Head of caudate nucleus (tissue), 42 donors: ENCODE data around the gene SLC25A29.
"Not testable (repeated sequence)": the region's sequence is repeated elsewhere in the genome, so short reads cannot be mapped to it uniquely, and the experiment has no call there.

Experiments
- DNase-seq, 42 donors: peaks; one replicate each; pipeline versions ENCODE4 v3.0.0 to v3.0.0-alpha.2; 2020 to 2021; ENCODE audit warnings: mixed read lengths in 7 of 42
- intact Hi-C: fragments of 100-400 bp; cut with DNase I; formaldehyde crosslinking; loops from one replicate; pipeline ENCODE4 v1.15.0; 2022

SLC25A29 gene

DNA sequence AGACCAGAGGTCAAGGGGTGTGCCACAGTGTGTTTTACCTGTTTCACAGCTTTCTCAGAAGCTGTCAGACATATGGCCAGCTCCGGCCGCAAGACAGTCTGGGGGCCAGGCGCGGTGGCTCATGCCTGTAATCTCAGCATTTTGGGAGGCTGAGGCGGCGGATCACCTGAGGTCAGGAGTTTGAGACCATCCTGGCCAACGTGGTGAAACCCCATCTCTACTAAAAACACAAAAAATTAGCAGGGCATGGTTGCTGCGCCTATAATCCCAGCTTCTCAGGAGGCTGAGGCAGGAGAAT, 18.3 kb downstream of the SLC25A29 start:
- intact Hi-C loops: loop anchor here (5.0 kb wide), 1 partner anchor 46 kb away; no protein-coding TSS in a partner anchor
- DNase-seq: peak in 2 of 42 donors; percentile 31 to 36

DNA sequence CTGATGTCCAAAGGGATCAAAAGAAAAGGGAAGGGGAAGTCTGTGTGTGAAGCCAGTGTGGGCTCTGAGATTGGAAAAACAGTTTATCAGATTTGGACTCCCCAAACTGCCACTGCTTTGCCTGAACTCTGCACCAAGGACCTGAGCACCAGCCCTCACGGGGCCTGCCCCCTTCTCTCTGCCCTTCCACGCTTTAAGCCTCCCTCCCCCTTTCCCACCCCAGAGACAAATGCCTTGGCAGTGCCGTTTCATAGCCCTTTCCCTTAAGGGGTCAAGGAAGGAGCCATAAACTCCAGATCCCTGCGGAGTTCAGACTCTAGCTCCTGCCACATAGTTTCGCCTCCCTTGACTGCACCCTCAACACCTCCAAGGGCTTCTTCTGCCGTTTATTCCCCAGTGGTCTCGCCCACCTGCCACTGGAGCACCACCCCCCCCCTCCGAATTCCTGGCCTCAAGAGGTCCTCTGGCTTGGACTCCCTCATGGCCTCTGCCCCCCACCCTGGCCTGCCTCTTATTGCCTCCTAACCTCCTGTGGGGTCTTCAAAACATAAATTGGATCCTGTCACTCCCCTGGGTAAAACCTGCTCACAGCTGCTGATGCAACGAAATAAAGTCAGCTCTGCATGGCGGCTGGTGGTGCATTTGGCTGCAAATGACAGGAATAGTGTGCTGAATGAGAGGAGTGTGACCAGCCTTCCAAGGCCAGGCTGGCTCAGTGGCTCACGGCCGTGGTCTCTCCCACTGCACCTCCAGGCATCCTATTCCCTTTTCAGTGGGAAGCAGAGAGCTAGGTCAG, 18.8 kb downstream of the SLC25A29 start:
- intact Hi-C loops: loop anchor here (5.0 kb wide), 1 partner anchor 45 kb away; no protein-coding TSS in a partner anchor

DNA sequence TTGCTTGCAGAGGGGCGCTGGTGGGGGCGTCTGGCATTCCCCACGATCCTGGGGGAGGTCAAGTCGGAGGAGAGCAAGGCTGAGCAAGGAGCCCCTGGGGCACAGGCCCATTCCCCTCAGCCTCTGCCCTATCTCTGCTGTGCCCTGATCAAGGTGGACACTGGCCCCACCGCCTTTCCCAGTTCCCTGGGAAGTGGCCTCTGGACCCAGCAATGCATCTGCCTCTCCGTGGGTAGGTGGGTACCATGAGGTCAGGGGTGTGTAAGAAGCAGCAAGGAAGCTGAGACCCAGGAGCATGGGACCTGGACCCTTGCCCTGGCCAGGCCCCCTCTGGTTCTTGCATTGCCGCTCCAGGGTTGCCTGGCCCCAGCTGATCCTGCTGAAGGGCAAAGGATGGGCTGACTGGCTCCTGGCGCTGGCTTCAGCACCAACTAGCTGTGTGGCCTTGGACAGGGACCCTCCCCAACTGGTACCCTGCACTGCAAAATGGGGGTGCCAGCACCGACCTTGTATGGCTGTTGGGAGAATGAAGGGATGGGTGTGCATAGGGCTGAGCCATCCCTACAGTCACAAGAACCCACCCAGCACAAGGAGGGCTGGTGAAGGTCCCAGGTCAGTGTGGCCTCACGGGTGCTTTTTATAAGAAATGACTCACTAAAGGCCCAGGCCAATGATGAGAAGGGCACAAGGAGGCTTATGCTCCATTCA, 19.6 kb downstream of the SLC25A29 start:
- intact Hi-C loops: loop anchor here (5.0 kb wide), 1 partner anchor 44 kb away; no protein-coding TSS in a partner anchor
- DNase-seq: peak in 4 of 42 donors; percentile 12 to 27 (median 23)

More for the DNA sequence above, 18.8 kb downstream of the SLC25A29 start:
- DNase-seq: peak in 4 of 42 donors; percentile 0 to 17 (median 12)

DNA sequence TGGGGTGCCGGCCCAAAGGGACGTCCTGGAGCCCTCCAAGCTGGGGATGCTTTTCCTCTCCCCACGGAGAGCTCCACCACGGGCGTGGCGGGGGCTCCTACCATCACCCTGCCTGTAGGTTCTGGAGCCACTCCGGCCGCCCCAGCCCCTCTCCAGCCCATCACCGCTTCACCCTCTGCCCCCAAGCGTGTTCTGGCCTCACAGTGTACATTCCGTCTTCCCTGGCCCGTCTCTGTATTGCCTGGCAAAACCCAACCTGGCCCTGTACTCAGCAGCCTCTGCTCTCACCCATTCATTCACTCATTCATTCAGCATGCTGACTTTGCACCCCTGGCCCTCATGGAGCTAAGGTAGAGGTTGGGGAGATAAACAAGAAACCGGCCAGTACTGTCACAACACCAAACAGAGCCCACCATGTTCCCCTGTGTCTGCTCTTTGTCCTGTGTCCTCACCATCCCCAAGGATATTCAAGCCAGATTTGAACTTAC, 20.3 kb downstream of the SLC25A29 start:
- intact Hi-C loops: loop anchor here (5.0 kb wide), 1 partner anchor 44 kb away; no protein-coding TSS in a partner anchor
- peak in 1 of 42 donors; percentile 48 for DNase-seq

DNA sequence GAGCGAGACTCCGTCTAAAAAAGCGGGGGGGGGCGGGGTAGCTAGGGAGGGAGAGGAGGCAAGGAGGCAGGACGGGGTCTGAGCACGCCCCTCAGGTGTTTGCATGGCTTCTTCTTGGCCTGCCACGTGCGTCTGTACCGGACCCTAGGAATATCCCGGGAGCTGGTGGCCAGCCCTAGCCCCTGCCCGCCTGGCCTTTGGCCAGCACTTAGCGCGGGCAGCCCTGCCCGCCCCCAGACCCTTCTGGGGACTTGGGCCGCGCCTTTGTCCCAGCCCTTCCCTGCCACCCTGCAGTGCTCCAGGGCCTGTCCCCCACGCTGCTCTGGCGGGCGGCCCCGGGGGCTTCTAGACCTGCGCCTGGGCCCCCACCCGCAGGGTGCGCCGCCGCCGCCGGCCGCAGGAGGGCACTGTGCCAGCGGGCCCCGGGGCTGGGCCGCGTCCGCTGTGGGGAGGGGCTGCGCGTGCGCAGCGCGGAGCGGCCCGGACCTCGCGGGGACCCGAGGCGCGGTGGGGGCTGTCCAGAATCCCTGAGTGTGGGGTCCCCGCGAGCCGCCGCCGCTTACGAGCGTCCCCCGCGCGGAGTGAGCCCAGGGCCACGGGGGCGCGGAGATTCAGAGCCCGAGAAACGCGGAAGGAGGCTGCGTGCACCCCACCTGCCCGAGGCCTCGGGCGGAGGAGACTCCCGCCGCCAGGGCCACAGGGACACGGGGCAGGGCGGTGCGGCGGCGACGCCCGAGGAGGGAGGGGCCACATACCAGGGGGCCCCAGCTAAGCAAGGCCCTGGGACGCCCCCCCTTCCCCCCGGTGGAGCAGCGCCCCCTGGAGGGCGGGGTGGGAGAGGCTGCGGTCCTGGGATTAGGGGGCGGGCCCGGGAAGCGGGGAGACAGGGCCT, 21.0 kb downstream of the SLC25A29 start:
- peak in 39 of 42 donors; percentile 39 to 86 (median 69) for DNase-seq
- intact Hi-C loops: loop anchor here (5.0 kb wide), 1 partner anchor 43 kb away; no protein-coding TSS in a partner anchor

DNA sequence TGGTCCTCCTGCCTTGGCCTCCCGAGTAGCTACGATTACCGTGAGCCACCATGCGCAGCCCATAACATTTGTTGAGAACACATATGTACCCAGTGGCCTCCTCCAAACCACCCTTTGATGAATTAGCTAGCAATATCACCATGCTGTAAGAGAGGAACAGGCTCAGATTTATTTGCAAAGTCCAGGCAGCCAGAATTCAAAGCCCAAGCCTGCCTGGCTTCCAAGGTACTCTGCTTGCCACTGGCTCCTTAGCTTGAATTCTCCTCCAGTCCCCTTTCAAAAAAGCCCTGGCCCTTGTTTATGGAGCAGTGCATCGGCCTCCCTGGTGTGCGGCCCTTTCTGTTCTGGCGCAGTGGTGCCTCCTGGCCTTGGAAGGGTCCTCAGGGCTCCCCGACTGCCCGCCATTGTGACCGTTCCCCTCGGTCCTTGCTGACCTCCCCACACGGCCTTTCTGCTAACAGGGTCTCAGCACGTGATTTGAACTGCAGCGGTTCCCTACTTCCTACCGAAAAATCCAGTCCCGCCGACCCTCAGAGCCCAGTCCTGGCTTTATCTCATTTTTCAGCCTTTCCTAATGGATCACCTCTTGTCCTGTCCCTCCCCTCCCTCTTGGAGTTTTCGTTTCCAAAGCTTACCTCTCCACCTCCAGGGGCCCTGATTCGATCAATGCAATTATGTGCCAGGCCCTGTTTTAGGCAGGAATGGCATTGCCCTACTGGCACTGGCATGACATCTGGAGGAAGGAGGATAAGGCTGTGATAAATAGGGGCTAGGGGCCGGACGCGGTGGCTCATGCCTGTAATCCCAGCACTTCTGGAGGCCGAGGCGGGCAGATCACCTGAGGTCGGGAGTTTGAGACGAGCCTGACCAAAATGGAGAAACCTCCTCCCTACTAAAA, 22.0 kb downstream of the SLC25A29 start:
- intact Hi-C loops: no loop called here
- DNase-seq: peak in 1 of 42 donors; percentile 31

DNA sequence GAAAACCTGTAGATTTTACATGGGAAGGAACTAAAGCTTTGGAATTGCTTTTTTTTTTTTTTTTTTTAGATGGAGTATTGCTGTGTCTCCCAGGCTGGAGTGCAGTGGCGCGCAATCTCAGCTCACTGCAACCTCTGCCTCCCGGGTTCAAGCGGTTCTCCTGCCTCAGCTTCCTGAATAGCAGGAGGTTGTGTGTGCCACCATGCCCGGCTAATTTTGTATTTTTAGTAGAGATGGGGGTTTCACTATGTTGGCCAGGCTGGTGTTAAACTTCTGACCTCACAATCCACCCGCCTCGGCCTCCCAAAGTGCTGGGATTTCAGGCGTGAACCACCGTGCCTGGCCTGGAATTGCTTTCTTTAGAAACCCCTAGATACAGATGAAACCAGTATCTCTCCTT, 22.8 kb downstream of the SLC25A29 start:
- intact Hi-C loops, DNase-seq: not testable (repeated sequence)

DNA sequence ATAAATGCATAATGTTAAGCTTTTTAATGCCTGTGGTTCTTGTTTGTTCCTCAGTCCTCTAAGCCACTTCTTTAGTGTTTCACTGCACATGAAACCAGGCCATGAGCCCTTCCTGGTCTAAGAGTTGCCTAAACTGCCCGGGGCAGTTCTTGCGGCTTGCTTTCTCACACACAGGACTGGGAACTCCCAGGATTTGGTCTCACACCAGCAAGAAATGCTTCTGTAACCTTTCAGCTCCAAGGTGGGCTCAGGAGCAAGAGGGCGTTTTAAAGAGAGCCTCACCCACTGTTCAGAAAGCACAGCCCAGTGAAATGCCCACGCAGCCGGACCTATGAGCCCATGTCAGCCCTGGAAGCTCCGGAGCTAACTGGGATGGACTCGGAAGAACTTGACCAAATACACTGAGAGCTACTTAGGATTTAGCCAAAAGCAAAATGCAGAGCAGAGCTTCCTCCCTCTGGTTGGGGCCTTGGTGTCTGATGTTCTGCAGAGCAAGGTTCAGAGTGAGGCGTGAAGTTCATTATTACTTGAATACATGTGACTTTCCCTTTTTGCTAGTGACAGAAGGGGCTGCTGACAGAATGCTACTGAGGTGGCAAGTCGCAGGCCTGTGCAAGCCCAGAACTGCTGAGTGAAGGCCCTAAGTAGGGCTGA, 23.4 kb downstream of the SLC25A29 start:
- intact Hi-C loops: no loop called here

DNA sequence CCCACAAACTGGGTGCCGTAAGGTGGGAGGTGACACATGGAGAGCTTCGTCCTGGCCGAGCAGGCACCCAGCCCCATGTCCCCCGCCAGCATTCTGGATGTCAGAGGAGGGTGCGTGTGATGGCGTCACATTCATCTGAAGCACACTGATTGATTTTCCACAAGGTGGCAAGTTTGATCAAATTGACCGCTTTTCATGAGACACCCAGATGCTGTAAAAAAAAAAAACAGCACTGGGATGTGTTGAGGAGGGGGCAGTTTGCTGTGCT, 24.2 kb downstream of the SLC25A29 start:
- intact Hi-C loops: no loop called here
- no peak for DNase-seq

More for the DNA sequence above, 23.4 kb downstream of the SLC25A29 start:
- DNase-seq: no peak

DNA sequence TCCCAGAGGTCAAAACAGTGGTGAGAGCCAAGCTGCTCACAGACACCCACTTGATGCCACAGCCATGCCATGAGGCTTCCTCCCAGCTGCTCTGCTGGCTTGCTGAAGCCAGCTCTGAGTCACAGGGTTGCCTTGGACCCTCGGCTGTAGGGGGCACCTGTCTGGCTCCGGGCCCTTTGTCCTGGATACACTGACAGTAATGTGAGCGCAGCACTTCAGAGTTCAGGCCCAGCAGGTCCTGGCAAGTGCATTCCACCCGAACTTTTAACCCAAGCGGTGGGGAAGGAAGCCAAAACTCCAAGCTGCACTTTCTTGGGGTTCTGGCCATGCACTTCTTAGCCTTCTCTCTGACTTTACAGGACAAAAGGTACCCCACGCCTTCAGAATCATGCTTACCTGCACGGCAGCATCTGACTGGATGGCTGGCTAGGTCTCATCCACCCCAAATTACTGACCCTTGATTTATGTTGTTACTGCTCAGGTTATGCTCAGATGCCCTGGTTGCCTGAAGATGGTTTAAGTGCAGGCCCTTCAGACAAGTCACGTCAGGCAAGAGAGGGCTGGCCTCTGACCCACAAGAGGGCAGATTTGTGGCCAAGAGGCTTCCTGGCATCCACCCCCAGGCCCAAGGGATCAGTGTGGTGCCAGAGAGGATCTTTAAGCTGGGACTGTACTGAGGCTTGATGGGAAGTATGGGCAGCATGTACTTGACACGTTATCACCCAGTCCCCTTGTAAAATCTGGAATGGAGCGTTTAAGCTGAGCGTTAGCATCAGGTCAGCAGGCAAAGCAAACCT, 24.8 kb downstream of the SLC25A29 start:
- DNase-seq: no peak
- intact Hi-C loops: no loop called here

DNA sequence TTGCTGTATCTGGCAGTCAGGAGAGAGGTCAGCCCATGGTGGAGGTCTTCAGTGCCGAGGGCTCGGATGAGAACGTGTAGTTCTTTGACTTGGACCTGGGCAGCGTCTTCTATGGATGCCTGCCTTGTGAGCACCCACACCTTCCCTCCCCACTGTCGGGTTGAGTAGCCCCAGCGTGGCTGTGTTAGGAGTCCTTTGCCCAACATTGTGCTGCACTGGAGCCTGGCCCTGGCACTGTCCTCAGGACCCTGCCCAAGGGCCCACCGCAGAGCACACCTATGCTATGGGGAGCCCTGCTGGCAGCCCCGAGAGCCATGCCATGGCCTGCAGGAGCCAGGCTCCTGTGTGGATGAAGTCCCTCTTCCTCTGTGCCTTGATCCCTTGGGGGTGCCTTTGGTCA, 26.7 kb downstream of the SLC25A29 start:
- intact Hi-C loops: no loop called here
- no peak for DNase-seq

DNA sequence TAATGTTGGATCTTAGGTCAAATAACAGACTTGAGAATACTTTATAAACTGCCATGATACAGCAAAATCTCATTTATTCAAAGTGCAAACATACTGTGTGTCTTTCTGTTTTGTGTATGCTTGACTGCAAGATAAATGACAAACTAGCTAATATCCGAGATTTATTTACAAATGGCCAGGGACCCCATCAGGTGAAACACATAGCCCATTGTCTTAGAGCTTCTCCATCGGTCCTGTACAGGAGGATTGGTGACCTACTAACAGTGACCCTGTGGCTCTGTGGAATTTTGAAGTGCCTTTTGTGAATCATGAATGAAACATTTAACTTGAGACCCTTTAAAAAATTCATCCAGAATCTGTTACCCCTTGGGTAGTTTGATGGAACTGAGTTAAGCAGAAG, 27.1 kb downstream of the SLC25A29 start:
- intact Hi-C loops: no loop called here
- no peak for DNase-seq

DNA sequence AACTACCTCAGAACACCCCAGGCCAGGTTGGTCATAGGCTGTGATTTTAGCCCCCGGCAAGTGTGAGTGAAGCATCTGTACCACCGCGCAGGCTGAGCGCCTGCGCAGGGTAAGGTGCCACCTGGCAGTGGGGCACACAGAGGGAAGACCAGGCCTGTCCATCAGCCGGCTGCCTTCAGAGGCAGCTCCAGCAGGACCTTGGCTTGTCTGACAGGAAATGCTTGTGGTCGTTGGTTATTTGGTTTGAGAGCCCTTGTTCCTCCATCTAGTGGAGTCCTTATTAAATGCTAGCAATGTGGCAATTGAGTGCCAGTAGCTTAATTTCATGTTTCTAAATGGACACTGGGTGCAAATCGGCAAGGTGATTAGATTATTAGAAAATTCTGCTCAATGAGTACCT, 27.5 kb downstream of the SLC25A29 start:
- no peak for DNase-seq
- intact Hi-C loops: no loop called here

DNA sequence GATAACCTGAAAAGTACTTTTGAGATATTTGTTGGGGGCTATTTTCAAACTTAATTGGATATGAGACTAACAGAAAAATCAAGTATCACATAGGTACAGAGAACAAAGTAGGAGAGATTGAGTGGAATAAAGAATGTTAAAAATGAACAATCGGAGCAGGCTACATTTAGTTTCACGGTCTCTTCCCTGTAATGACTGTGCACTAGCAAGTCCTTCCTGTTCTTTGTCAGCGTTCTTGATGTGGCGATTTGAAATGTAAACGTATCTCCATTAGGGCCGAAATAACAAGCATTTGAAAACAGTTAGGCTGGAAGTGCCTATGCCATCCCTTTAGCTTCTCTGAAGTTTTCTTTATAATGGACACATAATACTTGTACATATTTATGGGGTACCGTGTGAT, 31.0 kb downstream of the SLC25A29 start:
- intact Hi-C loops: no loop called here
- DNase-seq: no peak

DNA sequence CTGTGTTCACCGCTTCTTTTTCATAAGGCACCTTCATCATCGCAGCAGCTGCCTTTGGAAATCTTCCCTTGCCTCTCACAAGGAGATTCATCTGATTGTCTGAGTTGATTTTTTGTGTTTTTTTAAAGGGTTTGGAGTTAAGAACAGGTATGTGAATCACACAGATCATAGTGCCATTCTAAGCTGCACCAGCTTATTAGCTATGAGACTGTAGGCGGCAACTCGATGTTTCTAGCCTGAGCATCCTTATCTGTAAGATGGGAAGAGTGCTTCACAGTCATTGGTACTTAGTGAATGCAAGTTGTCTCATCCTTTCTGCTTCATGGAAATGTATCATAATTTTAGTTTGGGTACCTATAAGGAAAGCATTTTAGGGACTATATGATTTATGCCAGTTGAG, 32.0 kb downstream of the SLC25A29 start:
- intact Hi-C loops: no loop called here
- DNase-seq: peak in 7 of 42 donors; percentile 39 to 78 (median 52)

DNA sequence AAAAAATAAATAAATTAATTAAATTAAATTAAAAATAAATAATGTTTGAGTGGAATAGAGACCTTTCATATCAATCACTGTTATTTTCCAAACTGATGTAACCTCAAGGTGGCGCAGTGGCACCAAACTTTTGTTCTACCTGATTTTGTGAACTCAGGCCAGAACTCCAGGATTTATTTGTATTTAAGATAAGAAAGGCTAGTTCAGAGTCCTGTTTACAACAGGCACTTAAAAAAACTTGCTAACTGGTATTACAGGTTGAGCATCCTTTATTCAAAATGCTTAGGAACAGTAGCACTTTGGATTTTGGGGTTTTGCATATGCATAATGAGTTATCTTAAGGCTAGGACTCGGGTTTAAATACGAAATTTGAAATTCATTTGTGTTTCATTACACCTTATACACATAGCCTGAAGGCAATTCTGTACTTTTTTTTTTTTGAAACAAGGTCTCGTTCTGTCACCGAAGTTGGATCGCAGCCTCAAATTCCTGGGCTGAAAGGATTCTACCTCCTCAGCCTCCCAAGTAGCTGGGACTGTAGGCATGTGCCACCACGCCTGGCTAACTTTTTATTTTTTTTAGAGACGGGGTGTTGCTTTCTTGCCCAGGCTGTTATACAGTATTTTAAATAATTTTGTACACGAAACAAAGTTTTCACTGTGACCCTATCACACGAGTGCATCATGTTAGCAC, 34.9 kb downstream of the SLC25A29 start:
- DNase-seq: peak in 3 of 42 donors; percentile 51 to 67 (median 53)
- intact Hi-C loops: no loop called here
